Measurements from ENCODE around the gene ARPP21. TPM values are rescaled to one million over a fixed set of nuclear protein-coding genes. Genes with fewer than 3 reads are reported as not detected.

ARPP21 gene
- total RNA-seq, 1 donor from 2014 or later: not detected

DNA sequence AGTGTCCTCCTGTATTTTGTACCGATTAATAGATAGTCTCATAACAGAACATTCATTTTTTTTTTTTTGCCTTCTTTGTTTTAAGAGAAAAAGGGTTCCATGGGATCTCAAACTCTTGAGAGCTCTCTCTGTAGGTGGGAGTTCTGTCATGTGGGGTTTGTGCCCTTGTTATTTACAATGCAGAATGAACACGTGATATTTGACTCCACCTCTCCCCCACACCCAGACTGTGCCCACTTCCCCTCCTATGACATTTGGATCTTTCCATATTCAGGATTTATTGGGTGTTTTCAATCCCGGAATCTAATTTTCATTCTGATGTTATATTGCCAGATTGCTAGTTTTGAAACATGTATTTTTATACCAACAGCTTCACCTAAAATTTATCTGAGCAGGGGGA lies 49.5 kb downstream of the ARPP21 start:
- Histone ChIP-seq H3K27ac (no peak overlapping the region), H3K4me1 (no peaks in the 10 kb centered on the region), H3K27me3 (ENCODE audit: low read depth) (no peaks in the 10 kb centered on the region), H3K4me3 (no peak overlapping the region), H3K9me3 (no peaks in the 10 kb centered on the region), H3K36me3 (no peaks in the 10 kb centered on the region)
- TF ChIP-seq, protein P1, sequence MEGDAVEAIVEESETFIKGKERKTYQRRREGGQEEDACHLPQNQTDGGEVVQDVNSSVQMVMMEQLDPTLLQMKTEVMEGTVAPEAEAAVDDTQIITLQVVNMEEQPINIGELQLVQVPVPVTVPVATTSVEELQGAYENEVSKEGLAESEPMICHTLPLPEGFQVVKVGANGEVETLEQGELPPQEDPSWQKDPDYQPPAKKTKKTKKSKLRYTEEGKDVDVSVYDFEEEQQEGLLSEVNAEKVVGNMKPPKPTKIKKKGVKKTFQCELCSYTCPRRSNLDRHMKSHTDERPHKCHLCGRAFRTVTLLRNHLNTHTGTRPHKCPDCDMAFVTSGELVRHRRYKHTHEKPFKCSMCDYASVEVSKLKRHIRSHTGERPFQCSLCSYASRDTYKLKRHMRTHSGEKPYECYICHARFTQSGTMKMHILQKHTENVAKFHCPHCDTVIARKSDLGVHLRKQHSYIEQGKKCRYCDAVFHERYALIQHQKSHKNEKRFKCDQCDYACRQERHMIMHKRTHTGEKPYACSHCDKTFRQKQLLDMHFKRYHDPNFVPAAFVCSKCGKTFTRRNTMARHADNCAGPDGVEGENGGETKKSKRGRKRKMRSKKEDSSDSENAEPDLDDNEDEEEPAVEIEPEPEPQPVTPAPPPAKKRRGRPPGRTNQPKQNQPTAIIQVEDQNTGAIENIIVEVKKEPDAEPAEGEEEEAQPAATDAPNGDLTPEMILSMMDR (IDR thresholded peaks at IDR 0.05): no peak
- no peak for DNase-seq
- intact Hi-C loops (cut with DNase I): no loop called here
- no peak for ATAC-seq

DNA sequence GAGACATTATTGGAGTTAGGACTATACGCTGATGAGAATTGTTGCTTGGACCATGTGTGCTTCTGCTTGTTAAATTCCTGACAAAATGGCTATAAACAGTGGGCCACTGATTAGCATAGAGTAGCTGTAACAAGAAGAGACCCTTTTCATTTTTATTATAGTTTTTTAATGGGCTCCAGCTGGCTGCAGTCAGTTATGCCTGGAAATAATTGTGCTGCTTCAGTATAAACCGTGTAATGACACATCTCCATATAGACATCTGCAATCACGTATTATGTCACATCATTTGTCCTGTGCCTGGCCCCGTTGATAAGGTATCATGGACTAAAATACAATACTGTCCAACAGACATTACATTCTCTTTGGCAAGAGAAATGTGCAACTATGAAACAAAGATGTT lies 50.9 kb downstream of the ARPP21 start:
- intact Hi-C loops (cut with DNase I): no loop called here
- Histone ChIP-seq H3K36me3 (no peaks in the 10 kb centered on the region), H3K4me1 (no peaks in the 10 kb centered on the region), H3K4me3 (no peak overlapping the region), H3K27ac (no peak overlapping the region), H3K9me3 (no peaks in the 10 kb centered on the region), H3K27me3 (ENCODE audit: low read depth) (no peaks in the 10 kb centered on the region)
- DNase-seq (no peak), ATAC-seq (no peak)
- TF ChIP-seq, protein P1 (IDR thresholded peaks at IDR 0.05): no peak

DNA sequence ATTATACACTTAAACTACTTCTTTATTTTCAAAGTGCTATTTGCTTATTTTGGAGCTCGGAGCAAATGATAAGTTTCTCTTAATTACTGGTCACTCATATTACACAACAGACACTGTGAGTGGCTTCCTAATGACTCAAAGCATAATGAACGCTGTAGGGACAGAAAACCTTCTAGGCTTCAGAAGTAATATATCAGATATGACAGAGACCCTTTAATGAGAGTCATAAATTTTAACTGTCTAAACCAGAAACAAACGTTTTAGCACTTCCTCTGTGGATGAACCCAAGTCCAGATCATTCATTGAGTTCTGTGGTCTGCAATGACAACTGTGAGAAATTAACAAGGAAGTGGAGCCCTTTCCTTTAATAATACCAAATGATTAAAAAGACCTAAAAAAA lies 66.6 kb downstream of the ARPP21 start:
- no peak for DNase-seq
- TF ChIP-seq, protein P1 (IDR thresholded peaks at IDR 0.05): no peak
- H3K4me1 ChIP-seq: no peaks in the 10 kb centered on the region
- no peaks in the 10 kb centered on the region for H3K27me3 ChIP-seq (ENCODE audit: low read depth)
- no peak overlapping the region for H3K27ac ChIP-seq
- intact Hi-C loops (cut with DNase I): no loop called here
- H3K36me3 ChIP-seq: no peaks in the 10 kb centered on the region
- no peak for ATAC-seq
- no peak overlapping the region for H3K4me3 ChIP-seq
- H3K9me3 ChIP-seq: no peaks in the 10 kb centered on the region

DNA sequence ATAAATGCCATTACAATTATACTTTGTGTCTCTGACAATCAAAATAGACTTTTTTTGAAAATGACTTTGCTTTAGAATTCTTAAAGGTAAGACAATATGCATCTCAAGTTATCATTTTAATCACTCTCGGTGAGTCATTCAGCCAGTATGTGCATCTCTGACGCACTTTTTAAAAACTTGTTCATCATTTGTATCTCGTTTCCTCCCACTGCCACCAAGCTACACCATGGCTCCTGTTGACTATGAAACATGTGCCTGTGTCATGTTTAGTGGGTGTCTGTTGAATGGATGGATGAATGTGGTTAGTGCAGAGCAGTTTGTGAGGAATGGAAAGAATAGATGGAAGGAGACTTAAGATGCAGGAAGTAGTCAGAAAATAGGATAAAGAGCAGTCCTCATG lies 68.6 kb downstream of the ARPP21 start:
- ATAC-seq (no peak), DNase-seq (no peak)
- Histone ChIP-seq H3K4me1 (no peaks in the 10 kb centered on the region), H3K9me3 (no peaks in the 10 kb centered on the region), H3K36me3 (no peaks in the 10 kb centered on the region), H3K4me3 (no peak overlapping the region), H3K27me3 (ENCODE audit: low read depth) (no peaks in the 10 kb centered on the region), H3K27ac (no peak overlapping the region)
- TF ChIP-seq, protein P1 (IDR thresholded peaks at IDR 0.05): no peak
- intact Hi-C loops (cut with DNase I): no loop called here

DNA sequence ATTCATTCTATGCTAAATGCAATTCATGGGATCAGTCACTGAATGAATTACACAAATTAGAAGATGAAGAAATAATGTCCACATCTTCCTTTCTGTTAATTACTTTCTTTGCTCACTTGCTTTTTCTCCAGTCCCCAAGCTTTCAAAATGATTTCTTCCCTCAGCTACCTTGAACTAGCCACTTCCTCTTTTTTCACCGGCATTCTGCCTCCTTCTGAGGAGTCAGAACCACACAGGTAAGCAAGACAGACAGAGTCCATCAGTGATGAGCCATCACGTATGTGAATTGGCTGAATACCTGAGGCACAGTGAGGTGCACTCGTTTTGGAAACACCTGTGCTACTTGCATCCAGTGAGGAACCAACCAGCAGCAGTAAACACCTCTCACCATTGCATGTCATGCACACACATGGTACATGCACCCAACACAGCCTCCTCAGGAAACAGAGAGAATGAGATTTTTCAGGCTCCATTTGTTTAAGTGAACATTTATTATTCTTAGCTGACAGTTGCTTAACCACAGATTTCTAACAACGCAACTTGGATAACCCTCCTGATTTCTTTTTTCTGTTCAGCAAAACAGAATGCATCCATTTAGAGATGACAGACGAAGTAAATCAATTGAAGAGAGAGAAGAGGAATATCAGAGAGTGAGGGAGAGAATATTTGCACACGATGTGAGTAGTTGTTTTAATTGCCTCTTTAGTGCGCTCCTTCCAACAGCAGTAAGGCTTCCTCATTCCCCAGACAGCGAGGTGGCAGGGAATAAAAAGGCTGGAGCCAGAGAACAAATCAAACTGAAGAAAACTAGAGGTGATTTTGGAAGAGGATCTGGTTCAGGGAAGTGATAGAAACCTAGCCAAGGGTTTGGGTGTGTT lies 69.3 kb downstream of the ARPP21 start:
- no peaks in the 10 kb centered on the region for H3K4me1 ChIP-seq
- TF ChIP-seq, protein P1 (IDR thresholded peaks at IDR 0.05): no peak
- DNase-seq: no peak

More for the DNA sequence above, 69.3 kb downstream of the ARPP21 start:
- Histone ChIP-seq H3K27ac (no peak overlapping the region), H3K4me3 (no peak overlapping the region), H3K9me3 (no peaks in the 10 kb centered on the region), H3K36me3 (no peaks in the 10 kb centered on the region), H3K27me3 (ENCODE audit: low read depth) (no peaks in the 10 kb centered on the region)
- no peak for ATAC-seq
- intact Hi-C loops (cut with DNase I): no loop called here

All from lower lobe of right lung (tissue), 2 donors.